Measurements from ENCODE around the gene ALDH3B1. TPM values are rescaled to one million over a fixed set of nuclear protein-coding genes. Genes with fewer than 3 reads are reported as not detected.

The ALDH3B1 gene
- polyA plus RNA-seq, 1 donor from 2014 or later, result not detected

GRCh38 chr11:68064926-68065325 is 54.8 kb downstream of the ALDH3B1 start:
- no peak overlapping the region for H3K4me2 ChIP-seq (ENCODE audit: low read length)
- H4K20me1 ChIP-seq (ENCODE audit: insufficient read depth), result no peaks in the 10 kb centered on the region
- no peaks in the 10 kb centered on the region for H3K9me2 ChIP-seq (ENCODE audit: insufficient read depth, low read length)
- no peaks in the 10 kb centered on the region for H3K27me3 ChIP-seq (ENCODE audit: insufficient read depth, low read depth, low read length)
- no peak overlapping the region for H3K9ac ChIP-seq (ENCODE audit: low read length)
- TF ChIP-seq MXI1 (conservative IDR thresholded peaks at IDR 0.05; ENCODE audit: poor library complexity, severe bottlenecking), result no peak
- TF ChIP-seq, protein P1, sequence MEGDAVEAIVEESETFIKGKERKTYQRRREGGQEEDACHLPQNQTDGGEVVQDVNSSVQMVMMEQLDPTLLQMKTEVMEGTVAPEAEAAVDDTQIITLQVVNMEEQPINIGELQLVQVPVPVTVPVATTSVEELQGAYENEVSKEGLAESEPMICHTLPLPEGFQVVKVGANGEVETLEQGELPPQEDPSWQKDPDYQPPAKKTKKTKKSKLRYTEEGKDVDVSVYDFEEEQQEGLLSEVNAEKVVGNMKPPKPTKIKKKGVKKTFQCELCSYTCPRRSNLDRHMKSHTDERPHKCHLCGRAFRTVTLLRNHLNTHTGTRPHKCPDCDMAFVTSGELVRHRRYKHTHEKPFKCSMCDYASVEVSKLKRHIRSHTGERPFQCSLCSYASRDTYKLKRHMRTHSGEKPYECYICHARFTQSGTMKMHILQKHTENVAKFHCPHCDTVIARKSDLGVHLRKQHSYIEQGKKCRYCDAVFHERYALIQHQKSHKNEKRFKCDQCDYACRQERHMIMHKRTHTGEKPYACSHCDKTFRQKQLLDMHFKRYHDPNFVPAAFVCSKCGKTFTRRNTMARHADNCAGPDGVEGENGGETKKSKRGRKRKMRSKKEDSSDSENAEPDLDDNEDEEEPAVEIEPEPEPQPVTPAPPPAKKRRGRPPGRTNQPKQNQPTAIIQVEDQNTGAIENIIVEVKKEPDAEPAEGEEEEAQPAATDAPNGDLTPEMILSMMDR (IDR thresholded peaks at IDR 0.05; ENCODE audit: poor library complexity, severe bottlenecking), result no peak
- TF ChIP-seq, protein P2, sequence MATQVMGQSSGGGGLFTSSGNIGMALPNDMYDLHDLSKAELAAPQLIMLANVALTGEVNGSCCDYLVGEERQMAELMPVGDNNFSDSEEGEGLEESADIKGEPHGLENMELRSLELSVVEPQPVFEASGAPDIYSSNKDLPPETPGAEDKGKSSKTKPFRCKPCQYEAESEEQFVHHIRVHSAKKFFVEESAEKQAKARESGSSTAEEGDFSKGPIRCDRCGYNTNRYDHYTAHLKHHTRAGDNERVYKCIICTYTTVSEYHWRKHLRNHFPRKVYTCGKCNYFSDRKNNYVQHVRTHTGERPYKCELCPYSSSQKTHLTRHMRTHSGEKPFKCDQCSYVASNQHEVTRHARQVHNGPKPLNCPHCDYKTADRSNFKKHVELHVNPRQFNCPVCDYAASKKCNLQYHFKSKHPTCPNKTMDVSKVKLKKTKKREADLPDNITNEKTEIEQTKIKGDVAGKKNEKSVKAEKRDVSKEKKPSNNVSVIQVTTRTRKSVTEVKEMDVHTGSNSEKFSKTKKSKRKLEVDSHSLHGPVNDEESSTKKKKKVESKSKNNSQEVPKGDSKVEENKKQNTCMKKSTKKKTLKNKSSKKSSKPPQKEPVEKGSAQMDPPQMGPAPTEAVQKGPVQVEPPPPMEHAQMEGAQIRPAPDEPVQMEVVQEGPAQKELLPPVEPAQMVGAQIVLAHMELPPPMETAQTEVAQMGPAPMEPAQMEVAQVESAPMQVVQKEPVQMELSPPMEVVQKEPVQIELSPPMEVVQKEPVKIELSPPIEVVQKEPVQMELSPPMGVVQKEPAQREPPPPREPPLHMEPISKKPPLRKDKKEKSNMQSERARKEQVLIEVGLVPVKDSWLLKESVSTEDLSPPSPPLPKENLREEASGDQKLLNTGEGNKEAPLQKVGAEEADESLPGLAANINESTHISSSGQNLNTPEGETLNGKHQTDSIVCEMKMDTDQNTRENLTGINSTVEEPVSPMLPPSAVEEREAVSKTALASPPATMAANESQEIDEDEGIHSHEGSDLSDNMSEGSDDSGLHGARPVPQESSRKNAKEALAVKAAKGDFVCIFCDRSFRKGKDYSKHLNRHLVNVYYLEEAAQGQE (IDR thresholded peaks at IDR 0.05; ENCODE audit: borderline replicate concordance), result no peak
- no peak for TF ChIP-seq POLR2AphosphoS5 (IDR thresholded peaks at IDR 0.05)
- no peak for TF ChIP-seq SMC3 (conservative IDR thresholded peaks at IDR 0.05; ENCODE audit: poor library complexity)
- no peak for TF ChIP-seq EP300 (conservative IDR thresholded peaks at IDR 0.05; ENCODE audit: poor library complexity, severe bottlenecking)
- no peak for TF ChIP-seq TAF1 (IDR thresholded peaks at IDR 0.05; ENCODE audit: low read depth)
- TF ChIP-seq EZH2 (IDR thresholded peaks at IDR 0.05; ENCODE audit: borderline replicate concordance, insufficient read depth, low read length, poor library complexity, severe bottlenecking), result no peak
- TF ChIP-seq RAD21 (conservative IDR thresholded peaks at IDR 0.05), result no peak
- H3K27ac ChIP-seq (ENCODE audit: low read length), result no peak overlapping the region
- no peak overlapping the region for H3K4me3 ChIP-seq (ENCODE audit: low read length)
- H3F3A ChIP-seq (ENCODE audit: insufficient read depth, low read length, poor library complexity, severe bottlenecking), result no peaks in the 10 kb centered on the region
- no peaks in the 10 kb centered on the region for H3K9me3 ChIP-seq (ENCODE audit: low read length)
- H3K79me2 ChIP-seq (replicated peaks; ENCODE audit: insufficient read depth, low read length), result no peaks in the 10 kb centered on the region
- H3K36me3 ChIP-seq (ENCODE audit: insufficient read depth, low read length), result peaks cover 7% of the 10 kb centered on the region
- no peak overlapping the region for H2AFZ ChIP-seq (ENCODE audit: low read depth, low read length)

GRCh38 chr11:68065841-68066240 is 55.7 kb downstream of the ALDH3B1 start:
- peaks cover 7% of the 10 kb centered on the region for H3K36me3 ChIP-seq (ENCODE audit: insufficient read depth, low read length)
- H3K9ac ChIP-seq (ENCODE audit: low read length), result no peak overlapping the region
- no peaks in the 10 kb centered on the region for H3F3A ChIP-seq (ENCODE audit: insufficient read depth, low read length, poor library complexity, severe bottlenecking)
- no peaks in the 10 kb centered on the region for H3K9me2 ChIP-seq (ENCODE audit: insufficient read depth, low read length)
- H3K79me2 ChIP-seq (replicated peaks; ENCODE audit: insufficient read depth, low read length), result no peaks in the 10 kb centered on the region
- H3K9me3 ChIP-seq (ENCODE audit: low read length), result no peaks in the 10 kb centered on the region
- no peak overlapping the region for H3K4me2 ChIP-seq (ENCODE audit: low read length)
- no peak overlapping the region for H3K4me3 ChIP-seq (ENCODE audit: low read length)
- H3K27me3 ChIP-seq (ENCODE audit: insufficient read depth, low read depth, low read length), result no peaks in the 10 kb centered on the region
- TF ChIP-seq RAD21 (conservative IDR thresholded peaks at IDR 0.05) (no peak), SMC3 (conservative IDR thresholded peaks at IDR 0.05; ENCODE audit: poor library complexity) (no peak), EZH2 (IDR thresholded peaks at IDR 0.05; ENCODE audit: borderline replicate concordance, insufficient read depth, low read length, poor library complexity, severe bottlenecking) (no peak), EP300 (conservative IDR thresholded peaks at IDR 0.05; ENCODE audit: poor library complexity, severe bottlenecking) (no peak), TAF1 (IDR thresholded peaks at IDR 0.05; ENCODE audit: low read depth) (no peak)
- TF ChIP-seq, protein P1 (IDR thresholded peaks at IDR 0.05; ENCODE audit: poor library complexity, severe bottlenecking), result no peak
- H3K27ac ChIP-seq (ENCODE audit: low read length), result no peak overlapping the region
- no peaks in the 10 kb centered on the region for H4K20me1 ChIP-seq (ENCODE audit: insufficient read depth)
- H2AFZ ChIP-seq (ENCODE audit: low read depth, low read length), result no peak overlapping the region
